Motor neuron (in vitro differentiated cells): ENCODE measurements around the gene BAHCC1. TPM values are rescaled to one million over a fixed set of nuclear protein-coding genes. Genes with fewer than 3 reads are reported as not detected.
A peak's percentile ranks its signal among the peaks of the same experiment; 100 is the strongest.

Experiments
- ATAC-seq, 8 experiments: fragments of 200-7000 bp; cut with Tn5 transposase; replicated peaks in 6 of 8; 2 replicates each; pipeline ENCODE4 v1.8.0; 2021; ENCODE audit warnings: mild to moderate bottlenecking in 8 of 8, moderate library complexity in 8 of 8
- H3K27ac ChIP-seq, 2 donors: fragments of 250-450 bp; sonication (Bioruptor Pico); 2 replicates each; pipeline ENCODE4 v1.9.0; 2021; ENCODE audit warnings: antibody characterized with exemption in 2 of 2, mild to moderate bottlenecking in 2 of 2, moderate library complexity in 1 of 2
- H3K4me1 ChIP-seq, 2 donors: fragments of 250-450 bp; sonication (Bioruptor Pico); replicated peaks in 1 of 2; 2 replicates each; pipeline ENCODE4 v1.6.1; 2021; ENCODE audit warnings: antibody characterized with exemption in 2 of 2, mild to moderate bottlenecking in 2 of 2, moderate library complexity in 1 of 2
- H3K4me3 ChIP-seq, 5 donors: fragments of 250-450 bp; sonication (Bioruptor Pico); 2 replicates each; pipeline ENCODE4 v1.9.0; 2021; ENCODE audit warnings: antibody characterized with exemption in 5 of 5, mild to moderate bottlenecking in 5 of 5, moderate library complexity in 4 of 5
- WGBS, 10 experiments: fragments of 450-650 bp; shearing (Covaris generic); methylation state at CpG; one replicate each; pipeline ENCODE4 v1.0.0; 2022; 5-methylcytosine and 5-hydroxymethylcytosine counted together
- in situ Hi-C, 9 experiments: fragments of 400-800 bp; cut with MboI; loops; one replicate each; pipeline ENCODE4 v1.15.0; 2021; ENCODE audit warnings: low sequenced_read_pairs in 9 of 9, low pct_unique_long_range_greater_than_20kb in 2 of 9; ENCODE audit not compliant: unreplicated experiment in 9 of 9
- total RNA-seq, 8 experiments: library from RNA; unstranded; fragments of 300-600 nt; gene quantifications; 2 replicates each; pipeline versions ENCODE4 v1.2.3 to v1.2.4, GENCODE V29; 2022

BAHCC1 gene
- total RNA-seq, 8 experiments from 2014 or later: 1.9 to 19.5 (median 10.4) TPM

DNA sequence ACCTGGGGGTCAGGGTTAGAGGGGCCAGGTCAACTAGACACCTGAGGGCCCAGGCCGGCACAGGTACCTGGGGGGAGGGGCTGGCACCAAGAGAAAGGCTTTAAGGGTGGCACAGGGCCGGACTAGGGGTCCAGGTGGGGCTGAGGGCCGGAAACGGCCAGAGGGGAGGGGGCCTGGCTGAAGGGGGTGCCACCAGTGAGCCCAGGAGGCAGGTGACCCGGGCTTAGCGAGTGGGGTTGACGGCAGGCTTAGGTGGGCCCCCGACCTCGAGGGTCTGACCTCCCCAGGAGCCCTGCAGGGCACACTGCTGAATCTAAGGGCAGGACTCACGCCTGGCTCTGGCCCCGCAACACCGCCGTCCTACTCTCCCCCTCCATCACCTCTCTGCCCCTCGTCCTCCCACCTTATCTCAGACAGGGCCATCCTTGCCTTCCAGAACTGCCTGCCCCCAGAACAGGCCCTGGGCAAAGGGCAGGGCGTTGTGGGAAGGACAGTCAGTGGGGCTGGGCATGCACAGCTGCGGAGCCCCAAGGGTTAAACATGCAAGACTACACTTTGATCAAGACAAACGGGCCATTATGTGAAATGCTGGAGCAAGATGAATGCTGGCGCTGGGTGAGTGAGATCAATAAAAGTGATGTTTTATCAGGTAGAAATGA lies 73.0 kb downstream of the BAHCC1 start:
- peaks cover 46 to 49% of the 10 kb centered on the region in 2 donors for H3K4me1 ChIP-seq
- 38 to 100% (median 51%) methylated on average over 1 to 5 of the region's 18 CpGs; no CpG with 5 or more reads in 5 of the 10 experiments for WGBS, 10 experiments
- in situ Hi-C loops: no loop called here
- H3K27ac ChIP-seq: peak overlapping the region; percentile 16 to 62
- H3K4me3 ChIP-seq: no peak overlapping the region
- peak in 1 of 8 experiments; percentile 15 for ATAC-seq

DNA sequence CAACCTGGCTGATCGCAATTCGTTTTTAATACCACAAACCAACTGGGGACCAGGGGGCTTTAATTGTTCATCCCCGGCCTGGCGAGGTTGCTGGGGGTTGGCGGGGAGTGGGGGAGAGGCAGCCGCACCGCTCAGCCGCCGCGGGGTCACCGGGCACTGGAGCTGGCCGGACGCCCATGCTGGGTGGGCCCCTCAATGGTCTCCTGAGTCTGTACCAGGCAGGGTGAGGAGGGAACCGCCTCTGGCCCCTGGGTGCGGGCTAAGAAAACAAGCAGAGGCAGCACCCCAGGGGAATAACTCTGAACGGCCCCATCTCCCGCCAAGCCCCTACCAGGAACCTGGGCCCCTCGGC lies 73.5 kb downstream of the BAHCC1 start:
- in situ Hi-C loops: no loop called here
- 25% methylated on average over 4 of the region's 18 CpGs; no CpG with 5 or more reads in 9 of the 10 experiments for WGBS, 10 experiments
- ATAC-seq: peak in 2 of 8 experiments; percentile 6 to 11

DNA sequence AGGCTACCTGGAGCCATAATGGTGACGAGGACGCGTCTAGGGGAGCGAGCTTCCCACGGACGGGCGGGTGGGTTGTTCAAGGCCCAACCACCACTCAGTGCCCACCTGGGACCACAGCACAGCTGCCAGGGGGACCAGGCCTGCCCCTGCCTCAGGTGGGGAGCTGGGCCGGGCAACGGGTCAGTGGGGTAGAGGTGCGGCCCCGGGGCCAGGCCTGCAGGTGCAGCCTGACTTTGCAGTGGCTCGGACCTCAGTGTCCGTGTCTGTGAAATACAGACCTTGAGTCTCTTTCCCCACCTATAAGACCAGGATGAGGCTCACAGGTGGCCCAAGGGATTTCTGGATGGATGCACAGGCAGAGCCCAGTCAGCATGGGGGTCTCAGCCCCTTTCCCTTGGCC lies 74.0 kb downstream of the BAHCC1 start:
- no CpG with 5 or more reads among the region's 13 CpGs for WGBS, 10 experiments
- H3K4me1 ChIP-seq: peaks cover 46 to 49% of the 10 kb centered on the region in 2 donors

More for the DNA sequence above, 73.5 kb downstream of the BAHCC1 start:
- Histone ChIP-seq H3K4me3 (no peak overlapping the region), H3K27ac (peak overlapping the region; percentile 21 to 62), H3K4me1 (peaks cover 46 to 49% of the 10 kb centered on the region in 2 donors)

DNA sequence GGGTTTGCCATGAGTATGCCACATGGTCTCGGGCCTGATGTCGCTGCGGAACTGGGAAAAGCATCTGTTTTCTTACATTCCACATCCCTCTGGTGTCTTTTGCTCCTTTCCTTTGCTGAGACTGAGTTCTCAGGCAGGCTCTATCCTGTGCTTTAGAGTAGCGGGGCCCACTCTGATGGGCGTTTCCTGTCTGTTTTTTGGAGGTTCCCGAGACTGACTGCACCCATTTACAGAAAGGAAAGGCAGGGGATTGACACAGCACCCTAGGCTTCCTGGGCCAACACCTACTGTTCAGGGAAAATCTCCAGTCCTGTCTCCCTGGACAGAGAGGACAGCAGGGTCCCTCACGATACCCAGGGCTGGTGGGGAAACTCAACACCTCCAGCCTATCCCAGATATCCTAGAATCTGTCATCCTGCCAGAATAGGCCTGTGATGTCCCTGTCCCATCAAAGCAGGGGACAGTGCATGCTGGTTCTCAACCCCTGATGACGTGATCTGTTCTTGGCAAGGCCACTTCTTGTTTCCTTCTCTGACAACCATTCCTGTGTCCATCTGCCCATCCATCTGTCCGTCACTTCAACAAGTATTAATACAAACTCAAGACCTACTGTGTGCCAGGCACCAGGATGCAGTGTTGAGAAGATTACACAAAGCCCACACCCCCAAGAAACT lies 75.2 kb downstream of the BAHCC1 start:
- 80 to 100% (median 93%) methylated on average over 2 to 8 of the region's 9 CpGs; no CpG with 5 or more reads in 2 of the 10 experiments for WGBS, 10 experiments
- no peak for ATAC-seq
- no peak overlapping the region for H3K27ac ChIP-seq
- H3K4me1 ChIP-seq: peaks cover 49 to 53% of the 10 kb centered on the region in 2 donors
- in situ Hi-C loops: no loop called here
- H3K4me3 ChIP-seq: no peak overlapping the region

More for the DNA sequence above, 74.0 kb downstream of the BAHCC1 start:
- no peak for ATAC-seq
- Histone ChIP-seq H3K4me3 (no peak overlapping the region), H3K27ac (peak overlapping the region in 1 of 2 donors; percentile 40)
- in situ Hi-C loops: no loop called here

DNA sequence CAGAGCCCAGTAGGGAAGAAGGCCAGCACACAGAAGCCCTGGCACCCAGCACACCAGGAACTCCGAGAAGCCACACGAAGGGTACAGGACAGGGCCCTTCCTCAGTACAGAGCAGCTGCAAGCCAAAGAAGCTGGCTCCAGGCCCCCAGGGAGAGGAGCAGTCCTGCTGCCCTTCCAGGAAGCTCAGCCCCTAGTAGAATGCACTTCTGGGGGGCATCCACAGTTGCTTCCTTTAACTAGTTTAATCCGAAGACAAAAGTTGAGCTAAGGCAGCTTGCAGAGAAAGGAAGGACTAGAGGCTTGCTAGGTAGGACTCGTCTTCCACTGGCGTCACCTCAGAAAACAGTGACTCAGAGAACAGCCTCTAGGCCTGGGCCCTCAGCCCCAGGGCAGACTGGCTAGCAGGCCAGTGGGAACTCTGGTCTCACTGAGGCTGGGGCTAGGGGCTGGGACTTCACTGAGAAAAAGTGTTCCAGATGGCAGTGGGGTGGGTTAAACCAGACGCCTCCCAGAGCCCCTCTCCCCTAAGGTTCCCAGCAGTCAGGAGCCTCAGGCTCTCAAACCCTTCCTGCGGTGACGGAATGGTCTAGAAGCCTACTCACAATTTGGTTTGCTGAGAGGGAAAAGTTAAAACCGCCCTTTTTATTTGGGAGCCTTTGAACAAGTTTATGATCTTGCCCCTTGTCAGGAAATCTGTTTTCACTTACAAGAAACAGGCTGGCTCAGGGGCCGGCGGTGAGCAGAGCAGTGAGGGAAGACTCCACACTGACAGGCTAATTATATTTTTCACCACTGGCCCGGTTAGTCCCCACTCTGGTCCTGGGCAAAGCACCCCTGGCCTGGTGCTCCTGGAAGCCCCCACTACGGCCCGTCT lies 75.9 kb downstream of the BAHCC1 start:
- Histone ChIP-seq H3K4me1 (peaks cover 43 to 46% of the 10 kb centered on the region in 2 donors), H3K27ac (peak overlapping the region in 1 of 2 donors; percentile 32), H3K4me3 (no peak overlapping the region)
- in situ Hi-C loops: no loop called here
- WGBS, 10 experiments: 46 to 92% (median 78%) methylated on average over 2 to 10 of the region's 14 CpGs; no CpG with 5 or more reads in 3 of the 10 experiments
- ATAC-seq: peak in 3 of 8 experiments; percentile 11 to 25 (median 11)

DNA sequence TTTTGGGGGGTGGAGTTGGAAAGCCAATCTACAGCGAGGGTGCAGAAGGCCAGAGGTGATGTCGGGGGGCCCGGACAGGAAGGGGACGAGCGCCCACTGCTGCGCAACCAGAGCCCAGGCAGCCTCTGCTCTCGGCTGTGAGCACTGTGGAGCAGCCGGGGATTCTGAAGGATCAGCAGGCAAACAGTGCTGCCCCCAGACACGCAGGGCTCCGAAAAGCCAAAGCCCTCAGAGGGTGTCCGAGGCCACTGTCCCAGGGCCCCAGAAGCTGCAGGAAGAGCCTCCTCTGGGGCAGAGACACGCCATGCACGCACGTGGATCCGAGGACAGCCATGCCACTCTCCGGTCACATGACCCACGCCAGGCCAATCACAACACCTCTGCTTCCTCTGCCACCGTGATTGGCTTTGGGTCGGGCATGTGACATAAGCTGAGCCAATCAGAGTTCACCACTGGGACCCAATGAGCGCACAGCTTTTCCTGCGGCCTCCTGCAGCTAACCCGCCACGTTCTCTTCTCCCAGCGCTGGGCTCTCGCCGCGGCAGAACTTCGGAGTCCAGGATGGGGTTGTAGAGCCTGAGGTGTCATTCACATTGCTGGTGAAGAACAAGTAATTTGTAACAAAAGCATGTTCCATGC lies 76.7 kb downstream of the BAHCC1 start:
- peak; percentile 74 to 99 (median 88) for ATAC-seq
- WGBS, 10 experiments: 0 to 100% (median 84%) methylated on average over 1 to 10 of the region's 28 CpGs; no CpG with 5 or more reads in 2 of the 10 experiments
- in situ Hi-C loops: no loop called here
- peak overlapping the region in 1 of 2 donors; percentile 32 for H3K27ac ChIP-seq
- H3K4me1 ChIP-seq: peaks cover 36 to 38% of the 10 kb centered on the region in 2 donors
- H3K4me3 ChIP-seq: no peak overlapping the region

DNA sequence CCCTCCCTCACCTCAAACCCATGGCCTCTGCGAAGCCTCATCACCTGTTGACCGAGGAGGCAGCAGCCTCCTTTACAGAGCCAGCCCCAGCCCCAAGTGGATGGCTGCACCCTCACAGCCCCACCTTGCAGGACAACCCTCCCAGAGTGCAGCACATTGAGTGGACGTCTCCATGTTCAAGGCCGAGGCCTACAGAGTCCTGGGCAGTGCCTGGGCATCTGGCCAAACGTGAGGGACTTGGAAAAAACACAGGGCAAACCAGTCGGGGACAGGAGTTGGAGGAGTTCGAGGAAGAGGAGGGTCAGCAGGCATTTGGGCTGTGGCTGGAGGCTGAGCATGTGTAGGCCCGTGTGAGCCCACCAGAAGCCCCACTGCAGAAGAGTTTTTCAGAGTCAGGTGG lies 77.8 kb downstream of the BAHCC1 start:
- 83 to 100% (median 89%) methylated on average over 1 to 3 of the region's 8 CpGs; no CpG with 5 or more reads in 6 of the 10 experiments for WGBS, 10 experiments
- H3K4me3 ChIP-seq: no peak overlapping the region
- in situ Hi-C loops: no loop called here
- H3K4me1 ChIP-seq: peaks cover 34 to 36% of the 10 kb centered on the region in 2 donors
- ATAC-seq: no peak
- no peak overlapping the region for H3K27ac ChIP-seq

DNA sequence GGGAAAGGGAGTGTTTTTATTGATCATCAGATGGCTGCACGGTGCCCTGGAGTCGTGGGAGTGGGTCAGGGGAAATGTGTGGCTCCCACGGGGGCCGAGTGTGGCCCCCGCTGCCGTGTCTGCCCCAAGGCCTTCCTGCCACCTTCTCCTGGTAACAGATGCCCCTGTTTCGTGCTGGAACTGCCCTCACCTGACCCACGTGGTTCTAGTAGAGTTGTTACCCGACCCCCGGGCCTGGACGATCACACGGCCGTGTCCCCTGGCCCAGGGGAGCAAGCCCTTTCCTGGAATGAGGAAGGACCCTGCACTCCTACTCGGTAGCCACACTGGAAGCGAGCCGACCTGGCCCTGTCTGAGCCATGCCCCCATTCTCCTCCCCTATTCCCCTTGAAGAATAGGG lies 79.7 kb downstream of the BAHCC1 start:
- Histone ChIP-seq H3K4me1 (peaks cover 29 to 35% of the 10 kb centered on the region in 2 donors), H3K27ac (no peak overlapping the region), H3K4me3 (no peak overlapping the region)
- no peak for ATAC-seq
- in situ Hi-C loops: loop anchor here in 7 of 9 experiments (25.0 kb wide), 3 partner anchors 88 to 213 kb away; partner anchors contain the start of genes BAHCC1 (in 3 of the 7) and SLC38A10 (in 3 of the 7)
- WGBS, 10 experiments: 59 to 68% methylated on average over 4 to 5 of the region's 16 CpGs; no CpG with 5 or more reads in 8 of the 10 experiments

DNA sequence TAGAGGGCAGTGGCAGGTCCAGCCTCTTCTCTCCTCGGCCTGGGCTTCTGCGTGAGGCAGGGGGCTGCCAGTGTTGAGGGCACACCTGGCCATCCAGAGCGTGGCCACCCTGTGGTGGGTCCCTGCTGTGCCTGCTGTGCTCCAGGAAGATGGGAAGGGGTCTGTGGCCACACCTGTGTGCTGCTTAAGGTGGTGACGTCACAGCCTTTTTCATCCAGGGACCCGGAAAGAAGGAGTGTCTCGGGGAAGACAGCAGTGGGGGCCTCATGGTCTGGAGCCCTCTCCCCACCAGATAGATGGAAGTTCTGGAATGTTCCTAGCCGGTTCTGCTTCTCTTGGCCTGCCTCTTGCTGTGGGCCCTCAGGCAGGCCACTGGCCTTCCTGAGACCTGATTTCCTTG lies 80.8 kb downstream of the BAHCC1 start:
- in situ Hi-C loops: loop anchor here in 7 of 9 experiments (25.0 kb wide), 3 partner anchors 89 to 214 kb away; partner anchors contain the start of genes BAHCC1 (in 3 of the 7) and SLC38A10 (in 3 of the 7)
- H3K27ac ChIP-seq: no peak overlapping the region
- H3K4me1 ChIP-seq: peaks cover 38 to 46% of the 10 kb centered on the region in 2 donors
- WGBS, 10 experiments: 53 to 100% (median 90%) methylated on average over 1 to 3 of the region's 7 CpGs; no CpG with 5 or more reads in 7 of the 10 experiments
- H3K4me3 ChIP-seq: no peak overlapping the region
- no peak for ATAC-seq

DNA sequence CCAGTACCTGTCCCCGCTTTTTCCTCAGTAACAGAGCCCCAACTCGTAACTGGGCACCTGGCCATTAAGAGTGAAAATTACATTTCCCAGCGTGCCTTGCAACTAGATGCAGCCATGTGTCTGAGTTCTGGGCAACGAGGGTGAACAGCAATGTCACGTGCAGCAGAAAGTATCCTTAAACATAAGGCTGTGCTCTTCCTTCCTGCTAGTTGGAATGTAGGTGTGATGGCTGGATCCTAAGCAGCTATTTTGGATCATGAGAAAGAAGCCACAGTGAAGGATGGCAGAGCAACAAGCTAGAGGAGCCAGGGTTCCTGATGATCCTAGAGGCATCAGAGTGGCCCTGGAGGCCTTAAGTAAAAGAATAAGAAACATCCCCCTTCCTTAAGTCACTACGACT lies 81.4 kb downstream of the BAHCC1 start:
- in situ Hi-C loops: loop anchor here in 7 of 9 experiments (25.0 kb wide), 3 partner anchors 89 to 214 kb away; partner anchors contain the start of genes BAHCC1 (in 3 of the 7) and SLC38A10 (in 3 of the 7)
- WGBS, 10 experiments: 81 to 100% (median 94%) methylated on average over 3 to 6 of the region's 6 CpGs; no CpG with 5 or more reads in 3 of the 10 experiments
- H3K4me1 ChIP-seq: peaks cover 40 to 46% of the 10 kb centered on the region in 2 donors
- no peak overlapping the region for H3K4me3 ChIP-seq
- ATAC-seq: no peak
- H3K27ac ChIP-seq: no peak overlapping the region

DNA sequence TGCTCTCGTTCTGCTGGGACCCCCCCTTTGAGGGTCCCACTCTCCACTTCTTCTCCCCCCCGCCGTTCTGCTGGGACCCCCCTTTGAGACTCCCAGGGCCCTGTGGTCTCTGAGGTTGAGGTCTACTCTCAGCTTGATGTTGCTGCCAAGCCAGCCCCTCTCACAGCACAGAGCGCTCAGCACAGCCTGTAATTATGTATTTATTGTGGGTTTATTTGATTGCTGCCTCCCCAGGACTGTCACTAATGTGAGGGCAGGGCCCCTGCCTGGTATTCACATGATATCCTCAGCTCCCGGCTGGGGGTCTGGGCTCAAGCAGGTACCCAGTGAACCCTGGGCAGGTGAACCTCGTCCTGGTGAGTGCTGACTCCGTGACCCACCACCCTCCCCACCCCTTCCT lies 81.9 kb downstream of the BAHCC1 start:
- Histone ChIP-seq H3K27ac (no peak overlapping the region), H3K4me1 (peaks cover 44 to 49% of the 10 kb centered on the region in 2 donors), H3K4me3 (no peak overlapping the region)
- in situ Hi-C loops: loop anchor here in 7 of 9 experiments (25.0 kb wide), 3 partner anchors 90 to 215 kb away; partner anchors contain the start of genes BAHCC1 (in 3 of the 7) and SLC38A10 (in 3 of the 7)
- no peak for ATAC-seq
- WGBS, 10 experiments: no CpG with 5 or more reads among the region's 7 CpGs

DNA sequence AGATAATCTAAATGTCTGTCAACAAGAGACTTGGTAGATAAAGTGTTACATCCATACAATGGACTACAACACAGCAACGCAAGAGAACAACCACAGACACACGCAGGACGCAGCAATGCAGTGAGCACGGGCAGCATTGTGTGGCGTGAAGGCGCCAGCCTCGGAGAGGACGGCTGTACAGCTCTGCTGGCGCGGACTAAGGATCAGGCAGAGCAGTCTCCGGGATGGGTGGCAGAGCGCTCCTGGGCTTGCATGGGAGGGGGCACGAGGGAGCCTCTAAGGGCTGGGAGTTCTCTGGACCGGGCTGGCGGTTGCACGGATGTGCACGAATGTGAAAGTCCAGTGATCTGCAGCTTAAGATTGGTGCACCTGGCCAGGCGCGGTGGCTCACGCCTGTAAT lies 82.9 kb downstream of the BAHCC1 start:
- in situ Hi-C loops: loop anchor here in 7 of 9 experiments (25.0 kb wide), 3 partner anchors 91 to 216 kb away; partner anchors contain the start of genes BAHCC1 (in 3 of the 7) and SLC38A10 (in 3 of the 7)
- WGBS, 10 experiments: 79 to 100% (median 93%) methylated on average over 1 to 17 of the region's 20 CpGs; no CpG with 5 or more reads in 5 of the 10 experiments
- Histone ChIP-seq H3K4me3 (no peak overlapping the region), H3K4me1 (peaks cover 50 to 58% of the 10 kb centered on the region in 2 donors), H3K27ac (no peak overlapping the region)
- ATAC-seq: no peak
